HEK293 (cell line): ENCODE data around the gene CYP4V2.
"Not testable (repeated sequence)": the region's sequence is repeated elsewhere in the genome, so short reads cannot be mapped to it uniquely, and the experiment has no call there.

ENCODE experiments used
- CTCF ChIA-PET: fragments of 350-600 bp; formaldehyde crosslinking; extraction: SDS; loops from one replicate; lab custom pipeline; 2021; ENCODE audit warnings: antibody characterized with exemption; lab: Yijun Ruan, JAX
- POLR2A ChIA-PET: fragments of 300-600 bp; formaldehyde crosslinking; extraction: SDS; loops from one replicate; lab custom pipeline; 2020; ENCODE audit warnings: antibody characterized with exemption, inconsistent platforms; lab: Yijun Ruan, JAX
- H3K27ac ChIP-seq: fragments of 200-500 bp; sonication (Bioruptor generic); 2 replicates; pipeline ENCODE4 v1.5.1; 2014; ENCODE audit warnings: low read depth, low read length, control low read depth, inconsistent platforms; ENCODE audit errors: extremely low read depth
- H3K36me3 ChIP-seq, 2 experiments: fragments of 200-500 bp in 1 of 2; sonication (Bioruptor generic) in 1 of 2; 1 replicate in 1 of 2; 2 replicates in 1 of 2; pipeline ENCODE4 v1.5.1; 2014 to 2017; ENCODE audit warnings: inconsistent platforms in 2 of 2, low read length in 2 of 2; ENCODE audit not compliant: control insufficient read depth in 2 of 2, insufficient read depth in 1 of 2
- H3K4me1 ChIP-seq: fragments of 200-500 bp; sonication (Bioruptor generic); 2 replicates; pipeline ENCODE4 v1.5.1; 2014; ENCODE audit warnings: mild to moderate bottlenecking, low read length, inconsistent platforms; ENCODE audit not compliant: control insufficient read depth, insufficient read depth
- H3K4me3 ChIP-seq: 2 replicates; pipeline ENCODE4 v1.5.1; 2011; ENCODE audit warnings: low read depth, mild to moderate bottlenecking, control low read depth, low read length, moderate library complexity
- H3K9me3 ChIP-seq: fragments of 200-500 bp; sonication (Bioruptor generic); 2 replicates; pipeline ENCODE4 v1.5.1; 2014; ENCODE audit warnings: low read depth, low read length, inconsistent platforms; ENCODE audit not compliant: control insufficient read depth, insufficient read depth
- KLF8 ChIP-seq: fragments of 450-650 bp; formaldehyde crosslinking; IDR thresholded peaks from 2 replicates; pipeline ENCODE4 v1.5.1; 2016; ENCODE audit warnings: missing biosample characterization, missing genetic modification characterization
- MEIS1 ChIP-seq: sonication (generic); formaldehyde crosslinking; IDR thresholded peaks from 2 replicates; pipeline ENCODE4 v1.8.1; 2022; ENCODE audit warnings: missing genetic modification reagents, mild to moderate bottlenecking, borderline replicate concordance
- ZBTB1 ChIP-seq: fragments of 450-650 bp; formaldehyde crosslinking; IDR thresholded peaks from 2 replicates; pipeline ENCODE4 v1.5.1; 2016; ENCODE audit warnings: missing biosample characterization, missing genetic modification characterization
- ZBTB49 ChIP-seq: fragments of 450-650 bp; formaldehyde crosslinking; IDR thresholded peaks from 2 replicates; pipeline ENCODE4 v1.5.1; 2016; ENCODE audit warnings: missing biosample characterization, missing genetic modification characterization, low read depth
- ZBTB6 ChIP-seq: fragments of 450-650 bp; formaldehyde crosslinking; IDR thresholded peaks from 2 replicates; pipeline ENCODE4 v1.5.1; 2017; ENCODE audit warnings: missing biosample characterization, missing genetic modification characterization
- ZNF19 ChIP-seq: fragments of 450-650 bp; formaldehyde crosslinking; IDR thresholded peaks from 2 replicates; pipeline ENCODE4; 2016; ENCODE audit warnings: missing biosample characterization, missing genetic modification characterization, low read depth
- ZNF302 ChIP-seq: fragments of 450-650 bp; formaldehyde crosslinking; IDR thresholded peaks from 2 replicates; pipeline ENCODE4 v1.5.1; 2016; ENCODE audit warnings: missing biosample characterization, missing genetic modification characterization, low read depth
- ZNF394 ChIP-seq: fragments of 450-650 bp; formaldehyde crosslinking; IDR thresholded peaks from 2 replicates; pipeline ENCODE4 v1.5.1; 2016; ENCODE audit warnings: missing biosample characterization, missing genetic modification characterization, mild to moderate bottlenecking, moderate library complexity, borderline replicate concordance
- ZNF560 ChIP-seq: fragments of 450-650 bp; formaldehyde crosslinking; IDR thresholded peaks from 2 replicates; pipeline ENCODE4 v1.5.1; 2017; ENCODE audit warnings: missing biosample characterization, missing genetic modification characterization, borderline replicate concordance
- ZNF585B ChIP-seq: fragments of 450-650 bp; formaldehyde crosslinking; IDR thresholded peaks from 2 replicates; pipeline ENCODE4 v1.5.1; 2016; ENCODE audit warnings: missing biosample characterization, missing genetic modification characterization
- ZNF600 ChIP-seq: fragments of 450-650 bp; formaldehyde crosslinking; IDR thresholded peaks from 2 replicates; pipeline ENCODE4 v1.5.1; 2016; ENCODE audit warnings: missing biosample characterization, missing genetic modification characterization
- ZNF610 ChIP-seq: fragments of 450-650 bp; formaldehyde crosslinking; IDR thresholded peaks from 2 replicates; pipeline ENCODE4 v1.5.1; 2016; ENCODE audit warnings: missing biosample characterization, missing genetic modification characterization, borderline replicate concordance
- ZNF626 ChIP-seq: fragments of 450-650 bp; sonication (Bioruptor Pico); formaldehyde crosslinking; IDR thresholded peaks from 2 replicates; pipeline ENCODE4 v1.5.1; 2018; ENCODE audit warnings: missing biosample characterization, missing genetic modification characterization, inconsistent platforms
- ZNF707 ChIP-seq: fragments of 450-650 bp; formaldehyde crosslinking; IDR thresholded peaks from 2 replicates; pipeline ENCODE4 v1.5.1; 2016; ENCODE audit warnings: missing biosample characterization, missing genetic modification characterization

Gene CYP4V2

GRCh38 chr4:186247062-186247752 lies 55.8 kb downstream of the CYP4V2 start:
- H3K9me3 ChIP-seq, CTCF ChIA-PET, POLR2A ChIA-PET, H3K4me3 ChIP-seq, H3K27ac ChIP-seq, H3K4me1 ChIP-seq, H3K36me3 ChIP-seq: not testable (repeated sequence)

- ChIA-PET POLR2A (no interaction called here), CTCF (no interaction called here)
- Histone ChIP-seq H3K36me3 (no peaks in the 10 kb centered on the region), H3K27ac (no peak overlapping the region), H3K4me1 (no peaks in the 10 kb centered on the region), H3K4me3 (no peak overlapping the region), H3K9me3 (no peaks in the 10 kb centered on the region)
- TF ChIP-seq ZNF626 (tag by site-specific recombination) (no peak), MEIS1 (CRISPR knock-in tag) (no peak), ZBTB49 (tag by site-specific recombination) (no peak), ZBTB6 (tag by site-specific recombination) (no peak), ZNF600 (no peak), ZNF610 (tag by site-specific recombination) (no peak), KLF8 (tag by site-specific recombination) (no peak), ZNF707 (no peak)
- TF ChIP-seq, all 188 proteins: peak for 0
Measured at GRCh38 chr4:186248643-186249042, 57.3 kb downstream of the CYP4V2 start.

- H3K4me1 ChIP-seq: no peaks in the 10 kb centered on the region
- POLR2A ChIA-PET: no interaction called here
- no peaks in the 10 kb centered on the region for H3K9me3 ChIP-seq
- H3K27ac ChIP-seq: no peak overlapping the region
- no peak overlapping the region for H3K4me3 ChIP-seq
- CTCF ChIA-PET: no interaction called here
- H3K36me3 ChIP-seq: no peaks in the 10 kb centered on the region
- TF ChIP-seq ZNF585B (tag by site-specific recombination): no peak
- no peak for TF ChIP-seq ZNF302
- TF ChIP-seq ZNF394: no peak
- TF ChIP-seq ZNF19 (tag by site-specific recombination): no peak
- TF ChIP-seq ZBTB1 (tag by site-specific recombination): no peak
- TF ChIP-seq ZNF560 (tag by site-specific recombination): no peak
Measured at GRCh38 chr4:186249785-186250754, 58.7 kb downstream of the CYP4V2 start.
